Spleen (tissue), 7 donors: ENCODE results near the gene PLA2G4B.

ENCODE experiments used
- POLR2A ChIP-seq, 3 donors: fragments of 450-650 bp; IDR thresholded peaks; one replicate each; pipeline ENCODE4 v1.5.1; 2017; ENCODE audit warnings: antibody characterized with exemption in 3 of 3, mild to moderate bottlenecking in 1 of 3
- POLR2AphosphoS5 ChIP-seq, 3 donors: sonication (generic); formaldehyde crosslinking; IDR thresholded peaks; one replicate each; pipeline ENCODE4 v1.5.1; 2017; ENCODE audit warnings: antibody characterized with exemption in 3 of 3
- TF ChIP-seq, protein P1 (sequence below), 11 experiments: fragments of 200-600 bp in 7 of 11; fragments of 450-650 bp in 4 of 11; sonication (generic) in 4 of 11; IDR thresholded peaks in 8 of 11; conservative IDR thresholded peaks in 3 of 11; 1 replicate in 7 of 11; 2 replicates in 4 of 11; pipeline versions ENCODE4 v1.4.0 to v1.8.0; 2016 to 2021; ENCODE audit warnings: antibody characterized with exemption in 11 of 11, inconsistent platforms in 4 of 11, mild to moderate bottlenecking in 1 of 11
- donor health status: DM: no; HTN: no; CAD: no; lungs with moderate emphysema.
- donor health status: DM: no; HTN: no; CAD: no.
- donor health status: DM: no; HTN: no; CAD: no.

DNA sequence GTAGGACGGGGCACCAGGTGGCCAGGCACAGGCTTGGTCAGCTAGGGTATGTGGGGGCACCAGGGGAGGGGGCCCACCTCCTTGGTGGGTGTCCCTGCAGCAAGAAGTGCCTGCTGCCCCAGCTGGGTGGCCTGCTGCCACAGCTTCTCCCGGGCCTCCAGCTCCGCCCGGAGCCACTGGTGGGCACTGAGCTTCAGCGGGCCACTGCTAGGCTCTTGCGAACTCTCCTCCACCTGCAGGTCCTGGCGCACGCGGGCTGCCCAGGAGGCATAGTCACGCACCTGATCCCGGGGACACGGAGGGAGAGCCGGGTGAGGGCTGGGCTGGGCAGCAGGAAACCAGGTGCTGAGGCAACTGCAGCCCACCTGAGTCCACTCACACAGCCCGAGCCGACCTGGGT, 29.7 kb downstream of the PLA2G4B start:
- TF ChIP-seq, protein P1, sequence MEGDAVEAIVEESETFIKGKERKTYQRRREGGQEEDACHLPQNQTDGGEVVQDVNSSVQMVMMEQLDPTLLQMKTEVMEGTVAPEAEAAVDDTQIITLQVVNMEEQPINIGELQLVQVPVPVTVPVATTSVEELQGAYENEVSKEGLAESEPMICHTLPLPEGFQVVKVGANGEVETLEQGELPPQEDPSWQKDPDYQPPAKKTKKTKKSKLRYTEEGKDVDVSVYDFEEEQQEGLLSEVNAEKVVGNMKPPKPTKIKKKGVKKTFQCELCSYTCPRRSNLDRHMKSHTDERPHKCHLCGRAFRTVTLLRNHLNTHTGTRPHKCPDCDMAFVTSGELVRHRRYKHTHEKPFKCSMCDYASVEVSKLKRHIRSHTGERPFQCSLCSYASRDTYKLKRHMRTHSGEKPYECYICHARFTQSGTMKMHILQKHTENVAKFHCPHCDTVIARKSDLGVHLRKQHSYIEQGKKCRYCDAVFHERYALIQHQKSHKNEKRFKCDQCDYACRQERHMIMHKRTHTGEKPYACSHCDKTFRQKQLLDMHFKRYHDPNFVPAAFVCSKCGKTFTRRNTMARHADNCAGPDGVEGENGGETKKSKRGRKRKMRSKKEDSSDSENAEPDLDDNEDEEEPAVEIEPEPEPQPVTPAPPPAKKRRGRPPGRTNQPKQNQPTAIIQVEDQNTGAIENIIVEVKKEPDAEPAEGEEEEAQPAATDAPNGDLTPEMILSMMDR (IDR thresholded peaks at IDR 0.05 in 8 of 11, conservative IDR thresholded peaks at IDR 0.05 in 3 of 11): no peak
- TF ChIP-seq POLR2AphosphoS5 (IDR thresholded peaks at IDR 0.05) (no peak), POLR2A (IDR thresholded peaks at IDR 0.05) (no peak)
